Smooth muscle cell (in vitro differentiated cells): Measurements from ENCODE around the gene TBC1D8. TPM values are rescaled to one million over a fixed set of nuclear protein-coding genes. Genes with fewer than 3 reads are reported as not detected.
"Not testable (repeated sequence)": the region's sequence is repeated elsewhere in the genome, so short reads cannot be mapped to it uniquely, and the experiment has no call there.

Source experiments
- DNase-seq: peaks from one replicate; lab custom pipeline; 2025; ENCODE audit not compliant: unreplicated experiment; lab: John Stamatoyannopoulos, UW
- H2AFZ ChIP-seq: fragments of 200-600 bp; sonication (generic); 2 replicates; pipeline ENCODE4 v1.6.0; 2016; ENCODE audit warnings: antibody characterized with exemption, low read depth, mild to moderate bottlenecking
- H3F3A ChIP-seq: fragments of 200-600 bp; sonication (generic); 2 replicates; pipeline ENCODE4 v1.6.0; 2017; ENCODE audit warnings: antibody characterized with exemption, low read depth
- H3K27ac ChIP-seq: fragments of 200-600 bp; sonication (generic); 2 replicates; pipeline ENCODE4 v1.5.1; 2016; ENCODE audit warnings: low read depth, mild to moderate bottlenecking
- H3K27me3 ChIP-seq: fragments of 200-600 bp; sonication (generic); 2 replicates; pipeline ENCODE4 v1.6.1; 2016; ENCODE audit warnings: low read depth, mild to moderate bottlenecking
- H3K36me3 ChIP-seq: fragments of 200-600 bp; sonication (generic); 2 replicates; pipeline ENCODE4 v1.5.1; 2016; ENCODE audit warnings: low read depth
- H3K4me1 ChIP-seq: fragments of 200-600 bp; sonication (generic); 2 replicates; pipeline ENCODE4 v1.5.1; 2016; ENCODE audit warnings: low read depth
- H3K4me2 ChIP-seq: fragments of 200-600 bp; sonication (generic); 2 replicates; pipeline ENCODE4 v1.6.0; 2016; ENCODE audit warnings: mild to moderate bottlenecking
- H3K4me3 ChIP-seq: fragments of 200-600 bp; sonication (generic); 2 replicates; pipeline ENCODE4 v1.5.1; 2016; ENCODE audit warnings: mild to moderate bottlenecking
- H3K79me2 ChIP-seq: fragments of 200-600 bp; sonication (generic); 2 replicates; pipeline ENCODE4 v1.6.0; 2016; ENCODE audit warnings: low read depth, mild to moderate bottlenecking
- H3K9ac ChIP-seq: fragments of 200-600 bp; sonication (generic); 2 replicates; pipeline ENCODE4 v1.6.0; 2016; ENCODE audit warnings: low read depth
- H3K9me3 ChIP-seq: fragments of 200-600 bp; sonication (generic); replicated peaks from 2 replicates; pipeline ENCODE4 v1.5.1; 2016; ENCODE audit warnings: low read depth
- H4K20me1 ChIP-seq: fragments of 200-600 bp; sonication (generic); 2 replicates; pipeline ENCODE4 v1.6.0; 2016; ENCODE audit warnings: low read depth
- CTCF ChIP-seq: fragments of 200-600 bp; sonication (generic); IDR thresholded peaks from 2 replicates; pipeline ENCODE4 v1.5.1; 2017; ENCODE audit warnings: borderline replicate concordance, mild to moderate bottlenecking, antibody characterized with exemption; ENCODE audit not compliant: insufficient read depth, poor library complexity, severe bottlenecking
- WGBS: methylation state at CpG from one replicate; pipeline ENCODE4 v1.1.7; 2016; ENCODE audit warnings: low lambda C conversion rate; 5-methylcytosine and 5-hydroxymethylcytosine counted together
- polyA plus RNA-seq: library from polyadenylated mRNA; unstranded; fragments of >200 nt; fragmentation: Nextera tagmentation; extraction: Ambion mirVana; gene quantifications from 2 replicates; pipeline ENCODE4 v1.2.1, GENCODE V29; 2016
- total RNA-seq: library from RNA; depleted of rRNA; stranded (reverse); fragments of >200 nt; gene quantifications from 2 replicates; pipeline ENCODE4 v1.2.3, GENCODE V29; 2014

TBC1D8 gene
- total and polyA plus RNA-seq, 2 experiments from 2014 or later, result 0.89 to 15.1 TPM

- H3K36me3 ChIP-seq, result no peaks in the 10 kb centered on the region
- no peaks in the 10 kb centered on the region for H4K20me1 ChIP-seq
- no peak for DNase-seq
- H3K9me3 ChIP-seq, result no peaks in the 10 kb centered on the region
- H3K9ac ChIP-seq, result no peak overlapping the region
- TF ChIP-seq CTCF, result no peak
- no peaks in the 10 kb centered on the region for H3K79me2 ChIP-seq
- H3K27ac ChIP-seq, result no peak overlapping the region
- 89% methylated on average over 4 of the region's 4 CpGs for WGBS
- no peaks in the 10 kb centered on the region for H3K4me1 ChIP-seq
- H3F3A ChIP-seq, result no peaks in the 10 kb centered on the region
- H3K27me3 ChIP-seq, result no peaks in the 10 kb centered on the region
- H3K4me3 ChIP-seq, result no peak overlapping the region
- no peak overlapping the region for H3K4me2 ChIP-seq
- no peak overlapping the region for H2AFZ ChIP-seq
These were observed 25.6 kb upstream of the TBC1D8 start for GRCh38 chr2:101176803-101177202.

GRCh38 chr2:101175991-101176390 lies 24.8 kb upstream of the TBC1D8 start:
- WGBS, result 91% methylated on average over 3 of the region's 3 CpGs
- no peaks in the 10 kb centered on the region for H3K9me3 ChIP-seq

GRCh38 chr2:101173707-101174295 lies 22.6 kb upstream of the TBC1D8 start:
- H3K36me3 ChIP-seq, result no peaks in the 10 kb centered on the region
- H4K20me1 ChIP-seq, result no peaks in the 10 kb centered on the region
- H3K9me3 ChIP-seq, result no peaks in the 10 kb centered on the region
- WGBS, result 64% methylated on average over 2 of the region's 2 CpGs
- no peak for DNase-seq
- no peak overlapping the region for H3K4me2 ChIP-seq
- no peak overlapping the region for H2AFZ ChIP-seq
- H3K4me3 ChIP-seq, result no peak overlapping the region
- H3F3A ChIP-seq, result no peaks in the 10 kb centered on the region
- no peaks in the 10 kb centered on the region for H3K27me3 ChIP-seq
- no peak overlapping the region for H3K9ac ChIP-seq
- no peak overlapping the region for H3K27ac ChIP-seq
- no peaks in the 10 kb centered on the region for H3K4me1 ChIP-seq
- no peaks in the 10 kb centered on the region for H3K79me2 ChIP-seq
- TF ChIP-seq CTCF, result no peak

More at GRCh38 chr2:101175991-101176390, 24.8 kb upstream of the TBC1D8 start:
- Histone ChIP-seq H4K20me1 (no peaks in the 10 kb centered on the region), H3F3A (no peaks in the 10 kb centered on the region), H3K9ac (no peak overlapping the region), H3K27ac (no peak overlapping the region), H3K4me2 (no peak overlapping the region), H3K36me3 (no peaks in the 10 kb centered on the region), H3K4me3 (no peak overlapping the region), H2AFZ (no peak overlapping the region), H3K4me1 (no peaks in the 10 kb centered on the region), H3K79me2 (no peaks in the 10 kb centered on the region), H3K27me3 (no peaks in the 10 kb centered on the region)
- TF ChIP-seq CTCF, result no peak
- no peak for DNase-seq

- H3K4me1 ChIP-seq, H3K9ac ChIP-seq, H3K36me3 ChIP-seq, H4K20me1 ChIP-seq, H2AFZ ChIP-seq, H3K4me2 ChIP-seq, DNase-seq, H3K27ac ChIP-seq, H3K27me3 ChIP-seq, H3K4me3 ChIP-seq, H3K79me2 ChIP-seq, H3K9me3 ChIP-seq, H3F3A ChIP-seq: not testable (repeated sequence)
- WGBS, result 83% methylated on average over 2 of the region's 2 CpGs
These were observed 18.6 kb upstream of the TBC1D8 start for GRCh38 chr2:101169822-101170221.
